ENCODE data around the gene MLLT11. TPM values are rescaled to one million over a fixed set of nuclear protein-coding genes. Genes with fewer than 3 reads are reported as not detected.

The MLLT11 gene
- total and polyA plus RNA-seq, 10 of the 15 experiments (the other 5 are each of a cell fraction or from before 2014, with no cell fraction given): 6.2 to 27.3 (median 9.2) TPM

GRCh38 chr1:151011154-151011850, 48.9 kb upstream of the MLLT11 start:
- Histone ChIP-seq H3K79me2 (ENCODE audit: control insufficient read depth, insufficient read depth, low read length) (peaks cover 11% of the 10 kb centered on the region), H3K4me3 (no peak overlapping the region), H2AFZ (ENCODE audit: control insufficient read depth, low read depth, low read length) (no peak overlapping the region), H3K9me3 (replicated peaks; ENCODE audit: control insufficient read depth, insufficient read depth, low read length) (no peaks in the 10 kb centered on the region), H3K36me3 (ENCODE audit: control insufficient read depth in 2 of 2, insufficient read depth in 2 of 2, low read length in 1 of 2) (no peaks in the 10 kb centered on the region), H3K27me3 (replicated peaks in 1 of 2; ENCODE audit: control insufficient read depth in 2 of 2, insufficient read depth in 2 of 2, low read length in 1 of 2) (no peaks in the 10 kb centered on the region), H3K27ac (ENCODE audit: control insufficient read depth, insufficient read depth) (no peak overlapping the region), H4K20me1 (ENCODE audit: control insufficient read depth, insufficient read depth) (no peaks in the 10 kb centered on the region), H3K4me1 (ENCODE audit: control insufficient read depth, insufficient read depth, low read length) (peaks cover 7% of the 10 kb centered on the region), H3K4me2 (ENCODE audit: control insufficient read depth, insufficient read depth) (no peak overlapping the region), H3K9ac (ENCODE audit: control insufficient read depth, insufficient read depth, low read length) (no peak overlapping the region)
- FAIRE-seq (no peak), ATAC-seq (no peak), DNase-seq (ENCODE audit: low read depth, low spot score) (no peak)
- ChIA-PET RAD21 (ENCODE audit: unreplicated experiment) (no interaction called here), POLR2A (interaction anchor here (0.6 to 1.3 kb wide), 2 partner anchors 47 to 87 kb away, joined by 4 to 5 read pairs; no protein-coding TSS in a partner anchor), SMC1A (ENCODE audit: uncharacterized antibody, unreplicated experiment) (no interaction called here), CTCF (interaction anchor here (1.2 to 1.9 kb wide), 2 partner anchors 13 to 77 kb away, joined by 3 to 7 read pairs; no protein-coding TSS in a partner anchor)
- BruUV-seq (replicated peaks): no TSS peak
- intact Hi-C loops (cut with micrococcal nuclease; ENCODE audit: unreplicated experiment): no loop called here
- TF ChIP-seq E2F4 (IDR thresholded peaks at IDR 0.05; ENCODE audit: low read depth, low read length): no peak
- TF ChIP-seq STAT3 (IDR thresholded peaks at IDR 0.05; ENCODE audit: low read depth, low read length): no peak
- TF ChIP-seq RUNX3 (IDR thresholded peaks at IDR 0.05; ENCODE audit: low read length): no peak
- no peak for TF ChIP-seq KDM1A (IDR thresholded peaks at IDR 0.05; ENCODE audit: borderline replicate concordance)
- TF ChIP-seq WRNIP1 (IDR thresholded peaks at IDR 0.05; ENCODE audit: borderline replicate concordance, low read depth, low read length): no peak
- TF ChIP-seq ZSCAN29 (IDR thresholded peaks at IDR 0.05): no peak
- no peak for TF ChIP-seq CBFB (IDR thresholded peaks at IDR 0.05; ENCODE audit: low read depth)
- TF ChIP-seq TCF7 (IDR thresholded peaks at IDR 0.05; ENCODE audit: borderline replicate concordance): no peak
- TF ChIP-seq BCL11A (IDR thresholded peaks at IDR 0.05; ENCODE audit: low read depth, low read length): no peak
- TF ChIP-seq RCOR1 (conservative IDR thresholded peaks at IDR 0.05; ENCODE audit: low read depth, low read length): no peak
- TF ChIP-seq, protein P1, sequence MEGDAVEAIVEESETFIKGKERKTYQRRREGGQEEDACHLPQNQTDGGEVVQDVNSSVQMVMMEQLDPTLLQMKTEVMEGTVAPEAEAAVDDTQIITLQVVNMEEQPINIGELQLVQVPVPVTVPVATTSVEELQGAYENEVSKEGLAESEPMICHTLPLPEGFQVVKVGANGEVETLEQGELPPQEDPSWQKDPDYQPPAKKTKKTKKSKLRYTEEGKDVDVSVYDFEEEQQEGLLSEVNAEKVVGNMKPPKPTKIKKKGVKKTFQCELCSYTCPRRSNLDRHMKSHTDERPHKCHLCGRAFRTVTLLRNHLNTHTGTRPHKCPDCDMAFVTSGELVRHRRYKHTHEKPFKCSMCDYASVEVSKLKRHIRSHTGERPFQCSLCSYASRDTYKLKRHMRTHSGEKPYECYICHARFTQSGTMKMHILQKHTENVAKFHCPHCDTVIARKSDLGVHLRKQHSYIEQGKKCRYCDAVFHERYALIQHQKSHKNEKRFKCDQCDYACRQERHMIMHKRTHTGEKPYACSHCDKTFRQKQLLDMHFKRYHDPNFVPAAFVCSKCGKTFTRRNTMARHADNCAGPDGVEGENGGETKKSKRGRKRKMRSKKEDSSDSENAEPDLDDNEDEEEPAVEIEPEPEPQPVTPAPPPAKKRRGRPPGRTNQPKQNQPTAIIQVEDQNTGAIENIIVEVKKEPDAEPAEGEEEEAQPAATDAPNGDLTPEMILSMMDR (IDR thresholded peaks at IDR 0.05 in 2 of 3, conservative IDR thresholded peaks at IDR 0.05 in 1 of 3; ENCODE audit: control insufficient read depth in 2 of 3, extremely low read depth in 1 of 3, insufficient read depth in 1 of 3, low read depth in 3 of 3, low read length in 3 of 3): no peak
- no peak for TF ChIP-seq EP300 (IDR thresholded peaks at IDR 0.05; ENCODE audit: borderline replicate concordance in 1 of 2, control insufficient read depth in 1 of 2, low read depth in 2 of 2, low read length in 2 of 2)
- no peak for TF ChIP-seq KLF5 (IDR thresholded peaks at IDR 0.05; ENCODE audit: partially characterized antibody)
- TF ChIP-seq, protein P2, sequence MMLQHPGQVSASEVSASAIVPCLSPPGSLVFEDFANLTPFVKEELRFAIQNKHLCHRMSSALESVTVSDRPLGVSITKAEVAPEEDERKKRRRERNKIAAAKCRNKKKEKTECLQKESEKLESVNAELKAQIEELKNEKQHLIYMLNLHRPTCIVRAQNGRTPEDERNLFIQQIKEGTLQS (IDR thresholded peaks at IDR 0.05; ENCODE audit: borderline replicate concordance, extremely low read depth, low read depth, low read length): no peak
- no peak for TF ChIP-seq TCF12 (IDR thresholded peaks at IDR 0.05; ENCODE audit: low read depth, low read length)
- no peak for TF ChIP-seq NFYB (IDR thresholded peaks at IDR 0.05; ENCODE audit: insufficient read depth, low read depth, low read length)
- no peak for TF ChIP-seq SP1 (IDR thresholded peaks at IDR 0.05; ENCODE audit: low read depth, low read length)
- WGBS (ENCODE audit: insufficient coverage, insufficient replicate concordance, low lambda C conversion rate, missing lambda C conversion rate): 73% methylated on average over 4 of the region's 4 CpGs
- in situ Hi-C loops (cut with MboI): no loop called here

Measured in GM12878 (cell line).